Transverse colon (tissue), 3 donors: ENCODE measurements around the gene FAM131C.

Experiments
- EP300 ChIP-seq: sonication (generic); formaldehyde crosslinking; IDR thresholded peaks from one replicate; pipeline ENCODE4 v1.6.1; 2017; ENCODE audit warnings: antibody characterized with exemption, low read depth
- POLR2A ChIP-seq: fragments of 450-650 bp; IDR thresholded peaks from one replicate; pipeline ENCODE4 v1.6.1; 2016; ENCODE audit warnings: antibody characterized with exemption, mild to moderate bottlenecking, moderate library complexity
- TF ChIP-seq, protein P1 (sequence below), 5 experiments: fragments of 200-600 bp in 3 of 5; fragments of 450-650 bp in 2 of 5; sonication (generic) in 3 of 5; IDR thresholded peaks; 1 replicate in 2 of 5; 2 replicates in 3 of 5; pipeline ENCODE4 v1.5.1; 2016 to 2017; ENCODE audit warnings: antibody characterized with exemption in 5 of 5, inconsistent platforms in 3 of 5, mild to moderate bottlenecking in 2 of 5, moderate library complexity in 1 of 5

DNA sequence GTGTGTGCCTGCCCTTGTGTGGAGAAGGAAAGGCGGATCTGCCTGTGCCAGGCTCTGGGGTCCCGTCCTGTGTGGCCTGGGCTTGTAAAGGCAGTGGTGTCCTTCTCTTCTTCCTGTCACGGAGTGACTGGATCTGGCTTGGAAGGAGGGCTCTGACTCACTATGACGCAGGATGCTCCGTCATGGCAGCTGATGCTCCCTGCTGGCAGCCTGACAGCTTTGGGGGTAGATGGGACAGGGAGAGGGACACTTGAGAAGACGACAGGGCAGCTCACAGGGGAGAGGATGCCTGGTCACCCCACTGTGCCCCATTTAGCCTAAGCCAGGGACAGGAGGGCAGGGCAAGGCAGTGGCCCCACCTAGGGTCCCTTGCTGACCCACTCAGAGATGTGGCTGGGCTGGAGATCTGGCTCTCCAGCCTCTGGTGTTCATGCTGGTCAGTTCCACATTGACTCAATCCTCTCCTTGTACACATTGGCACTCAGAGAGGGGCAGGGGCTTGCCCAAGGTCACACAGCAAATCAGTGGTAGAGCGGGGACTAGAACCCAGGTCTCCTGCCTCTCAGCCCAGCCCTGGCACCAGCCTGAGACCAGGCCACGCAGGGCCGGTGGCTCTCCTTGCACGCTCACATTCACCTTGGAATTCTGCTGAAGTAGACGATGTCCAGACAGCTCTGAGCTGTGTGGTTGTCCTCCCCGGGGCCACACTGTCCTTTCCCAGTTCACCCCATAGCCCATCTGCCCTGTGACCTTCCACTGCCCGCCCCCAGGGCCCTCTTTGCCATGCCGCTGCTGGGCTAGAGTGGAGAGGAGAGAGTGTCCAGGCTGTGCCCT lies 2.8 kb upstream of the FAM131C start:
- TF ChIP-seq EP300 (no peak), POLR2A (no peak)
- TF ChIP-seq, protein P1, sequence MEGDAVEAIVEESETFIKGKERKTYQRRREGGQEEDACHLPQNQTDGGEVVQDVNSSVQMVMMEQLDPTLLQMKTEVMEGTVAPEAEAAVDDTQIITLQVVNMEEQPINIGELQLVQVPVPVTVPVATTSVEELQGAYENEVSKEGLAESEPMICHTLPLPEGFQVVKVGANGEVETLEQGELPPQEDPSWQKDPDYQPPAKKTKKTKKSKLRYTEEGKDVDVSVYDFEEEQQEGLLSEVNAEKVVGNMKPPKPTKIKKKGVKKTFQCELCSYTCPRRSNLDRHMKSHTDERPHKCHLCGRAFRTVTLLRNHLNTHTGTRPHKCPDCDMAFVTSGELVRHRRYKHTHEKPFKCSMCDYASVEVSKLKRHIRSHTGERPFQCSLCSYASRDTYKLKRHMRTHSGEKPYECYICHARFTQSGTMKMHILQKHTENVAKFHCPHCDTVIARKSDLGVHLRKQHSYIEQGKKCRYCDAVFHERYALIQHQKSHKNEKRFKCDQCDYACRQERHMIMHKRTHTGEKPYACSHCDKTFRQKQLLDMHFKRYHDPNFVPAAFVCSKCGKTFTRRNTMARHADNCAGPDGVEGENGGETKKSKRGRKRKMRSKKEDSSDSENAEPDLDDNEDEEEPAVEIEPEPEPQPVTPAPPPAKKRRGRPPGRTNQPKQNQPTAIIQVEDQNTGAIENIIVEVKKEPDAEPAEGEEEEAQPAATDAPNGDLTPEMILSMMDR (IDR thresholded peaks at IDR 0.05) = no peak
